ENCODE results near the gene ECHDC3.

ECHDC3 gene

DNA sequence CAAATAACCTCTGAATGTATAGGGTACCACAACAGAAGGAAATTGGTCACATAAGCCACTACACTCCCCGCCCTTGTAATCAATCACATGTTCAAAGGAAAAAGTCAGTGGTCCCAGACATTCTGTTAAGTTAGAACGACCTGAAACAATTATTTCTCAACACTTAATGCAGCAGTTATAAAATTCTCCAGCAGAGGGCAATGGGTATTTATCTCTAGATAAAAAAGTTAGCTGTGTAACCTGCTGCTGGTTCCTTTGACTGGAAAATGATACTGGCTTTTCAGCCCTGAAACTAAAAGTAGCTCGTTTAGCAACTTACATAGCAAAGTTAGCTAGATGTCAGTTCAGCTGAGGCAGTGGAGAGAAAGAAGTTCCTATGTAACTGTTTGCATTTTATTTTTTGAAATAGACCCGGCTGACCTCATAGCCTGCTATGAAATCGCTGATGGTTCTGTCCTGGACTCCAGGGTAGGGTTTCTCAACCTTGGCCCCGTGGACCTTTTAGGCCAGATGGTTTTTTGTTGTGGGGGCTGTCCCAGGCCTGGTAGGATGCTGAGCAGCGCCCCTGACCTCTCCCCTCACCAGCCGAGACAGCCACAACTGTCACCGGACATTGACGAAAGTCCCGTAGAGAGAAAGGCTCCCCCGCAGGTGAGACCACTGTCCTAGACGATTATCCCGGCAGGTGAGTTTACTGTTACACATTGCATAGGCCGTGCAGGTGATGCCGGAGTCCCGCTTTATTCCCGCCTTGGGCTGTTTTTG is 40.8 kb downstream of the ECHDC3 start:
- peak; percentile 55 for DNase-seq (ENCODE audit: low spot score)

DNA sequence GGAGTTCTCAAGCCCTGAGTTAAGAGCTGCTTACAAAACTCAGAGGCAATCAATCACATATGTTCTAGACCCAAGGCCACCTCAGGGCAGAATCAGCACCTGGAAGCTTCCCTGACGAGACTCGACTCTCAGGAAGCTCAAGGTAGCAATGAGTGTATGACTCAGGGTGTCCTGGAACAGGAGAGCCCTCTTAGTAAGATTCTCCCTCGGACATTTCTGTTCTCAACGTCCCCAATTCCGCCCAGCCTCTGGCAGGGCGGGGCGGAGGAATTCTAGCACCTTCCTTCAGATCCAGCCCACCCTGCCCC is 41.3 kb downstream of the ECHDC3 start:
- DNase-seq (ENCODE audit: low spot score), result no peak

DNA sequence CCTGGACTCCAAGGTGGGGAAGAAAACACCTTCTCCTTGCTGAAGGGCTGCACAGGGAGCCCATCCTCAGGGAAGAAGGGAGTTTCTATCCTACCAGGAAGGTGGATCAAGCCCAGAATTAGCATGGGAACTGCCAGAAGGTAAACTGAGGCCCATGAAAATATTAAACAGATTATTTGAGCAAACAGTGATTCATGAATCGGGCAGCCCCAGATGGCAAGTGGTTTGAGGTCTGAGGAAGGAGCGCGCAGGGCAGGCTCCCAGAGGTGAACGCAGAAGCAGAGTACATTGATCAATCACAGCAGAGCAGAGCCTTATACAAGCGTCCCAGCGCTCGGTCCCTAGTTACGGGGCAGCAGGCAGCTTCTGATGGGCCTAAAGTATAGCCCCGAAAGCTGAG is 45.2 kb downstream of the ECHDC3 start:
- no peak for DNase-seq (ENCODE audit: low spot score)

DNA sequence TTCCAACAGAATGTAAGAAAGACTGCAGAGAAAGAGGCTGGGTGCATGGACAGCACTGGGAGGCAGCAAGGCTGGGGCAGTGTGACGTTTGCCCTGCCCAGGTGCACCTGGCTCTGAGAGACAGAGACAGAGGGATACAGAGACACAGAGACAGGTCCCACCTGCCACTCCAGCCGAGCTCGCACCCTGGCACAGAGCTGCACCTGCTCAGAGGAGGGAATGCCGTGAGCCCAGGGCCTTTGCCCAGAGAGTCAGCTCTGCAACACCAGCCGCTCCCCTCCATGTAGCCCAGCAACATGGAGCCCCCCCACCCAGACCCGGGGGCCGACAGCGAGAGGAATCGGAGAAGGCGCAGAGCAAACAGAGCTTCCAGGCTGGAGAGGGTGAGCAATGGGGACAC is 45.7 kb downstream of the ECHDC3 start:
- DNase-seq (ENCODE audit: low spot score), result no peak

DNA sequence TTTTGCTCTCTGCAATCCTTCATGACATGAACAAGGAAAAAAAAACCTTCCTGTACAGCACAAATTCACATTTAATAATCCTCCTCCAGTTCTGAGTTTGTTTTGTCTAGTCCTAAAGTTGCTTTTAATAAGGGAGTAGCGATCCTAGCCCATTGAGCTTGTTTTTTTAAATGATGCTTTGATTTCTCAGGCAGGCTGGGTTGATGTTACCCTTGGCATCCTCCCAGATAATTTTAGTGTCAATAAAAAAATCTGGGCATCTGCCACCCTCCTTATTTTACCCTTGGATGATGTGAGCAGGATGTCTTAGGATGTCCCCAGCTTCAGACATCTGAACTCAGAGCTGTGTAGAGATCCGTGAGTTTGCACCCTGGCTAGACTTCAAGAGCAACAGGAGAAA is 47.1 kb downstream of the ECHDC3 start:
- DNase-seq (ENCODE audit: low spot score), result no peak

DNA sequence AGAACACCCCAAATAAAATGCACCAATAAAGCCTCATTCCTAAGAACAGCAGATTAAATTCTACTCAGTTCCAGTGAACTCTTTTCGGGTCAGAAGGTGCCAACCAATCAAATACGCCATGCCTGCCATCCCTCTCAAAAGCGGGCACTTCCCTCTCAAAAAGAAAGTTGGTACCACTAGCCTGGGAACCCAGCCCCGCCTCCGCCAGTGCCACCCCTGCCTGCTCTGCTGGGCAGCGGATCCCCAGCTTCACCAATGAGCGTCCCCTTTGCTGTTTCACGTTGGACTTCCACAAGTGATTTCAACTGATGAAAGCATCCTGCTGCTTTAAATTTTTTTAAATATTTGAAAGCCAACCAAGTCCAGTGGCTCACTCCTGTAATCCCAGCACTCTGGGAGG is 47.8 kb downstream of the ECHDC3 start:
- no peak for DNase-seq (ENCODE audit: low spot score)

DNA sequence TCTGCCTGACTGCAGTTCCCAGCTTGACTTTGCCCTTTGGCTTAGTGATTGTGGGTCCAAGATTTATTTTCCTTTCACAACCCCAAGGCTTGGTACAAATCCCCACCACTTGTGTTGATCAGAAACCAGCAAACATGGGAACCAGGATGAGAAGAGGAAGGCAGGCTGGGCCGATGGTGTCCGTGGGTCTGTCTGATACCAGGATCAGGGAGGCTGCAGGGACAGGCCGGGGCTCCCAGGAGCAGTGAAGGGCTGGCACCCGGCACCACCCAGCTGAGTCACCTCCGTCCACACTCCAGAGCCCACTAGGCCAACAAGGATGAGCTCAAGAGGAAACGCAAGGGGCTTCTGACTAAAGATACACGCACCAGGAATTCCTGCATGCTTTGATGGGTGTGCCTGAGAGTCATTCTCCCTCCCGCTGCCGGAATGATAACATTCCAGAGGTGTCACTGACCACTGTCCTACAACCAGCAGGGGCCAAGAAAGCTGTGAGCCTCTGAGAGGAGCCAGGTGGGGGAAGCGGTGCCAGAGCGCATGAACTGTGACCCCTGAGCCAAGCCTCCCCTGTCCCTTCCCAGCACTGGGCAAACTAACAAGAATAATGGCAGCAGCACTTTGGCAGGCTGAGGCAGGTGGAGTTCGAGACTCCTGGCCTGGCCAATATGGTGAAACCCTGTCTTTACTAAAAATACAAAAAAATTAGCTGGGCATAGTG is 51.7 kb downstream of the ECHDC3 start:
- no peak for DNase-seq (ENCODE audit: low spot score)

DNA sequence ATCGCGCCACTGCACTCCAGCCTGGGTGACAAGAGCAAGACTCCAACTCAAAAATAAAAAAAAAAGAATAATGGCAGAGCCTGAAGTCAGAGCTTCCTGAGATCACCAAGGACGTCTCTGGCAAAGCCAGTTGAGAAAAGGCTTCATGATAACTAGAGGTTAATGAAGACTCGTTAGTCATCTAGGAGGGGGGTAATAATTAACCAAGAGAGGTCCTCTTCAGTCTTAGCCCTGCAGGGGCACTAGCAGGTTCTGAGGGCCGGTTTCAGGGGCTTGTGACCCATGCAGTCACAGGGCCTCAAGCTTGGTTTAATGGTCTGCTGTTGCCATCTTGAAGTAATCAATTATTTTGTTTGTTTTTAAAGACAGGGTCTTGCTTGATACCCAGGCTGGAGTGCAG is 52.4 kb downstream of the ECHDC3 start:
- DNase-seq (ENCODE audit: low spot score), result no peak

DNA sequence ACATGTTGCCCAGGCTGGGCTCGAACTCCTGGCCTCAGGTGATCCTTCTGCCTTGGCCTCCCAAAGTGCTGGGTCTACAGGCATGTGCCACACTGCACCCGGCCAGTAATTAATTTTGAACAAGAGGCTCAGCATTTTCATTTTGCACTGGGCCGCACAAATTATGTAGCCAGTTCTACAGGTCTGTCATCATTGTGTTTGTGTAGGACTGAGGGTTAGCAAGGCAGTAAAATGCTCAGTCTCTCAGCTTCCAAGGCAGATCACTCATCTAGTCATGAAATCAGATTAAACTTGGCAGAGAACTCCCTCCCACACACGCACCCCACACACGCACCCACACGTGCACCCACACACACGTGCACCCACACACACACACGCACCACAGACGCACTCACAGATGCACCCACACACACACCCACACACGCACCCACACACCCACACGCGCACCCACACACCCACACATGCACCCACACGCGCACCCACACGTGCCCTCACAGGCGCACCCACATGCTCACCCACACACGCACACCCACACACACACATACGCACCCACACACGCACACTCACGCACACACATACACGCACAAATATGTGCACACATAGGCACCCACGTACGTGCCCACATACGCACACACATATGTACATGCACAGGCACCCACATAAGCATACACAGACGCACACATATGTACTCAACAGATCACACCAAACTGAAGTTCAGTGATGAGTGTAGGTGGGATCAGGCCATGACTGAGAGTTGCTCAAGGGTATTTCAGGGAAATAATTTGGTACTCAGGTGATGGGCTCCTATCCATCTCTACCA is 53.1 kb downstream of the ECHDC3 start:
- DNase-seq (ENCODE audit: low spot score), result no peak

DNA sequence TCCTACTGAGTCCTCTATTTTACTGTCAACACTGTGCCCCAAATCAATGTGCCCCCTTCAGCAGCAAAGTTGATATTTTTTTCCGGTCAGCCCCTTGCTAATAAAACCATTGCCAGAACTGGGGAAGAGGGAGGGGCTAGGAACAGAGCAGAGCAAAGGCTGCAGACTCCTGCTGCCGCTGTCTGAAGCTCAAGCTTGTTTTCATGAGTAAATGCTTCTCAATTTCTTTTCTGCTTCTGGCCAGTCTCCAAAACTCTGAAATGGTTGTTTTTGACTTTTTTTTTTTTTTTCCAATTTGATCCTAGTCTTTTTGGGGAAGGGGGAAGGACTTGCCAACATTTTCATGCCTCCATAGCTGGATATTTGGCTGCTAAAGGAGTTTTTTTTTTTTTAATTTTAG is 54.3 kb downstream of the ECHDC3 start:
- DNase-seq (ENCODE audit: low spot score), result no peak

DNA sequence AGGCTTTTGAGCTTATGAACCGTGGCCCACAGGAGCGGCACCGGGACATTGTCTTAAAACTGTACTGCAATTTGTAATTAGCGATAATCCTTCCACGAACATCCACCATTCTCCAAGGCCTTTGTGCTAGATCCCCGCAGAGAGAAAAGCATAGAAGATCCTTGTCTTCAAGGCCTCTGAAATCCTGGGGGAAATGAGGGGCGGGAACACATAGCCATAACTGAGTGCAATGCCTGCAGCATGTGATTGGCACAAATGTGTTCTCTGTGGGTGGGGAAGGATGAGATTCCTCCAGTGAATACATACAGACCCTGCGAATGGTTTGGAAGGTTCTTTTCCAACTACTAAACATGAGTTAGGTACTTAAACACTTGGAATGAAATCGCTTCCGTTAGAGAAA is 55.1 kb downstream of the ECHDC3 start:
- no peak for DNase-seq (ENCODE audit: low spot score)

DNA sequence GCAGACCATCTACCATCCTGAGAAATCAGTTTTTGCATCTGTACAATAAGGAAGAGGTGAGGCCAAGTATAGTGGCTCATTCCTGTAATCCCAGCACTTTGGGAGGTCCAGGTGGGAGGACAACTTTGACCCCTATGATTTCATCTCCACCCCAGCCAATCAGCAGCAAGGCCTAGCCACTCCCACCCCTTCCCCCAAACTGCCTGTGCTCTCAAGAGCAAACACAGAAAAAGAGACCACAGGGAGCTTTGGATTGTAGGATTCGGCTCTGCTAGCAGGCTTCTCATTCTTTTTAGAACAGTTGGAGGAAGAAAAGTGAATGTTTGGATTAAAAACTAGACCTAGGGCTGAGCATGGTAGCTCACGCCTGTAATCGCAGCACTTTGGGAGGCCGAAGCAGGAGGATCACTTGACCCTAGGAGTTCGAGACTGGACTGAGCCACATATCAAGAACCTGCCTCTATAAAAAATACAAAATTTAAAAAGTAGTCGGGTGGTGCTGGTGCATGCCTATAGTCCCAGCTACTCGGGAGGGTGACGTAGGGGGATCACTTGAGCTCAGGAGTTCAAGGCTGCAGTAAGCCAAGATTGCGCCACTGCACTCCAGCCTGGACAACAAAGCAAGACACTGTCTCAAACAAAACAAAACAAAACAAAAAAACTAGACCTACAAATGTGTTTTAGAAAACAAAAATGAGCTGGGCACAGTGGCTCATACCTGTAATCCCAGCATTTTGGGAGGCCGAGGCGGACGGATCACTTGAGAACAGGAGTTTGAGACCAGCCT is 55.9 kb downstream of the ECHDC3 start:
- DNase-seq (ENCODE audit: low spot score), result no peak

DNA sequence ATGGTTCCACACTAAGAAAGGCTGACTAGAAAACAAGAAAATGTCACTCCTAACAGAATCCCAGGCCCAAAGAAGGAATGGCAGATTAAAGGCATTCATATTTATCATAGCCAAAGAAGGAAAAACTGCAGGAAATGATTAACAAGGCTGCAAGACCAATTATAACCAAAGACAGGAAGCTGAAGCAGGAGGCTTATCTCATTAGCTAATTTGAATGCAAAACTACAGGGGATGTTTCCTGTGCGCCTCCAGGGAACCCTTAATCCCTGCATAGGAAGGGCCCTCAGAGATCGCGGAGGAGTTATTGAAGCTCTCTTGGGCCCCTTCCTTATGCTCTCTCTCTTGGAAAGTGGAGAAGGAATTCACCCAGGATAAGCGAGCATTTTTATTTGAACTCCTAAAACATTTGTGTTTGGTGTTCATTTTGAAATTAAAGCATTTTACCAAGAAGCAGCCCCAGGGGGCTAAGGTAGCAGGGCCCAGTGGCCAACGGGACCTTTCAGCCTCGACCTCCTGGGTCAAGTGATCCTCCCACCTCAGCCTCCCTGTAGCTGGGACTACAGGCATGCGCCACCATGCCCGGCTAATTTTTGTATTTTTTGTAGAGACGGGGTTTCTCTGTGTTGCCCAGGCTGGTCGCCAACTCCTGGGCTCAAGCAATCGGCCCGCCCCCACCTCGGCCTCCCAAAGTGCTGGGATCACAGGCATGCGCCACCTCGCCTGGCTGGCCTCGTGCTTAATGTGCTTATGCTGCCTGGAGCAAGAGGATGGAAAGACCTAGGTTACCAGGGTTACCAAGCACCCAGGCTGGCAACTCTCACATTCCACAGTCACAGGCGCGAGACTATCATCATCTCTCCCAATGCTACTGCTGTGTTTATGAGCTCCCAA is 56.9 kb downstream of the ECHDC3 start:
- DNase-seq (ENCODE audit: low spot score), result peak; percentile 74

DNA sequence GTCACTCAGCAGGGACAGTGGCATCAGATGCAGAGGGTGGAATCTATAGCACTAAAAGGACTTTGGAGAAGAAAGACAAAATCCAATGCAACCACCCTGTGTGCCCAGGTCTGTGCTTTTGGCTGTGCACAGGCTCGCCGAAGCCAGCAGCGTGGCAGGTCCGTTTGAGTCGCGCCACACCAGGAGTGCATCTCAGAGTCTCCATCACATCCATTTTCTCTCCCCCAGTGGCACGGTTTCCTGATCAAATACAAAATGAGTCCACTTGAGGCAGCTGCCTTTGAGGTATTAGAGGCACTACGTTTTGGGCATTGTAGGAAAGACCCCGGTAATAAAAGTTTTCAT is 57.5 kb downstream of the ECHDC3 start:
- DNase-seq (ENCODE audit: low spot score), result no peak

DNA sequence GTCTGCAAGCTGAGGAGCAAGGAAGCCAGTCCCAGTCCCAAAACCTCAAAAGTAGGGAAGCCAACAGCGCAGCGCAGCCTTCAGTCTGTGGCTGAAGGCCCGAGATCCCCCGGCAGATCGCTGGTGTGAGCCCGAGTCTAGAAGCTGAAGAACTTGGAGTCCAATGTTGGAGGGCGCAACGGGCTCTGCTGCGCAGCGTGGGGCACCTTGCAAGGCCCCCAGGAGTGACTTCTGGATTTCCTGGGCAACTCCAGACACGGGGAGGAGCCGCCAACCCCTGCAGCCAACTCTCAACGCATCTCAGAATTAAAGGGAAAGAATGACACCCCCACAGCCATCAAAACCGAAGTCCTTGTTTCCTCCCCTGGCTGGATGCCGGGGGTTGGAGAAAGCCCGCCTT is 62.2 kb downstream of the ECHDC3 start:
- DNase-seq (ENCODE audit: low spot score), result no peak

DNA sequence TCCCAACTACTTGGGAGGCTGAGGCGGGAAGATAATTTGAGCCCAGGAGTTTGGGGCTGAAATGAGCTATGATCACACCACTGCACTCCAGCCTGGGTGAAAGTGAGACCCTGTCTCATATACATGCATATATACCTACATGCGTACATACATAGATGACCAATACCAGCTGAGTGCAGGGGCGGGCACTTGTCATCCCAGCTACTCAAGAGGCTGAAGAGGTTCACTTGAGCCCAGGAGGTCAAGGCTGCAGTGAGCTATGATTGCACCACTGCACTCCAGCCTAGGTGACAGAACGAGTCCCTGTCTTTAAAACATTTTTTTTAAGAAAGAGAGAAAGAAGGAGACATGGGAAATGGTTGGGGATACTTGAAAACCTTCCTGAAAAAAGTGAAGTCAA is 63.6 kb downstream of the ECHDC3 start:
- no peak for DNase-seq (ENCODE audit: low spot score)

DNA sequence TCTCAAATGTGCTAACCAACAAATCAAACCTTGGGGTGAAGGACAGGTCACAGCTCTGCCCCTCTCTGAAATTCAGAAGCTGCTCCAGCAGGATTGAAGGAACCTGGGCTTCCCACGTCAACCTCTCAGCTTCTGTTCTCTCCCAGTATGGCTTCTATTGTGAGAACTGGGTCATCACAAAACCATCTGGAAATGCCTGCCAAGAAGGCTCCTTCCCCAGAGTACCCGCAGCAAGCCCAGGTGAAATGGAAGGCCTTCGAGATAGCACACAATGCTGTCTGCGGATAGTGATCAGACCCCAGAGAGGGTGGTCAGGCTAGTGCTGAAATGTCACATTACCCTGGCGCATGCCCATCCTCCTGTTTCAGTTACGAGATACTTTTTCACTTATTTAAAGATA is 64.5 kb downstream of the ECHDC3 start:
- no peak for DNase-seq (ENCODE audit: low spot score)

DNA sequence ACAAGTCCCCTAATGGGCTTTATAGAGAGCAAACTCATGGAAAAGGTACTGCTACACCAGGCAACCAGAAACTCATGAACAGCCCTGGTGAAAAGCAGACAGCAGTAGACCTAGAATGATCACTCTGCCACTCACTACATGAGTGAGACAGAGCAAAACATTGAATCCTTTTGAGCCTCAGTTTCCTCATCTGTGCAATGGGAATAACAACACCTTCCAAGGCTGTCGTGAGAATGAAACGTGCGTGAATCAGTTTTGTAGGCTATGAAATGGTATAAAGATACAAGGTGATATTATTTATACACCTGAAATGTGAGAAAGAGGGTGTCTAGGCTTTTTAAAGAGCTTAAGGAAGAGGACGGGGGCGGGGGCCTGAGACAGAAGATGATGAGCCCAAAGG is 66.6 kb downstream of the ECHDC3 start:
- DNase-seq (ENCODE audit: low spot score), result no peak

DNA sequence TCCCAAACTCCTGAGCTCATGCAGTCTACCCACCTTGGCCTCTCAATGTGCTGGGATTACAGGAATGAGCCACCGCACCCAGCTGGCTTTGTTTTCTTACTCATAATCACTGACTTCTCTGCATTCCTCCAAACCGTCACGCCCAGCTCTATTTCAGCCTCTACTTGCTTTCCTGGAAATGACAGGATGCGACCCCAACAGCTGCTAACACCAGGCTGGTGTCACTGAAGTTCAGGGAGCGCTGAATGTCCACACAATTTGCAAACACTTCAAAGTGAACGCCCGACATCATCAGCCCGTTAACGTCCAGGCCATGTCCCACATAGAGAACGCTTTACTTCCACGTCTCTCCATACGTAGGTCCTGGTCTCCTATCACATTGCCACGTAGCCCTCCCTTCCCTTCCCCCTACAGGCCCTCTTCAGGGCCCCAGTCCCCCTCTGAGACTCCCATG is 68.2 kb downstream of the ECHDC3 start:
- no peak for DNase-seq (ENCODE audit: low spot score)

DNA sequence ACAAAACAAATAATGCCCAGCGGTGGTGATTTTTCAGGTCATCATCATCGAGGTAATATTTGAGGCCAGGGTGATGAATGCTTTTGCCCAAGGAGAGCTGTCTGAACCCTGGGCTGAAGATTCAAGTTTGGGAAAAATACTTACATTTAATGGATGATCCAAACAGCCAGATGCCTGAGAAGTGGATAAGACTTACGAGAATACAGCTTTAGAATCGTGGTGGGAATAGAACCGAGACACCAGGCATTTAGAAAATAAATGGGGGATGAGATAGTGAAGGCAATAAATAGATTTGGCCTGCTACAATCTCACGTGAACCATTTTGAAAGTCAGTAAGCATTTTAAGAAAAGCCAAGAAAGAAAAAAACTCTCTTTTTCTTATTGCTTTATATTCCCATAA is 68.8 kb downstream of the ECHDC3 start:
- no peak for DNase-seq (ENCODE audit: low spot score)

DNA sequence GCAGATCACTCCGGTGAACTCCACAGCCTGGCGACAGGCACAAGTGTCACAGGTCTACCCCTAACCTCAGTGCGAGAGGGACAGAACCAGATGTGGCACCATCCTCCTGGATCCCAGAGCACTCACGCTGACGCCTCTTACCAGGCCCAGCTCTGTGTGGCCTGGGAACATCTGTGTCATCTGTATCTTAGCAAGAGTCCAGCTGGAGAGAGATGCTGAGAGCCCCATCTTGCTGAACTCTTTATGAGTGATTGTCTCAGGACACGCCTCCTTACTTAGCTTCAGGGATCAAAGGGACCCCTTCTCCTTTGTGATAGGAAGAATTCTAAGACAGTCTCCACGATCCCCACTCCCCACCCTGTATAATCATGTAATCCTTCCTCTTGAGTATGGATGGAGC is 71.0 kb downstream of the ECHDC3 start:
- no peak for DNase-seq (ENCODE audit: low spot score)
